Measurements from ENCODE around the gene EVI5.
A peak's percentile ranks its signal among the peaks of the same experiment; 100 is the strongest.

The EVI5 gene

DNA sequence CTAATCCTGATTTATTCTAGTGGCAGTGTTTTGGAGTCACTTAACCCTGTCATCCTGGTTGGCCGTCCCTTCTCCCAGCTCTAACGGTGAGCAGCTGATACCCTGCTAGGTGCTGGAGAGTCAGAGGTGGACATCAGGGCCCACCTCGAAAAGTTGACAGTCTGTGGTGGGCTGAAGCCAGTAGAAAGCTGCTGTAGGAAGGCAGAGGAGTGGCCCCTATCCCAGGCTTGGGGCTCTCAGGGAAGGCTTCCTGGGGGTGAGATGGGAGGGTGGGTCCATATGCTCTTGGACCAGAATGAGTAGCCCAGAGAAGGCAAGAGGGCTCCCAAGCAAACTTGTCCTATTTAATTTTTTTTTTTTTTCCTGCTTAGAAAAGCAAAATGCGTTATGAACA lies 46.5 kb upstream of the EVI5 start:
- no peak for DNase-seq
- Mint-ChIP-seq H3K9me3 (no peaks in the 10 kb centered on the region), H3K27me3 (ENCODE audit: low read depth, poor library complexity) (no peaks in the 10 kb centered on the region), H3K36me3 (ENCODE audit: low read depth) (peaks cover 34% of the 10 kb centered on the region), H3K4me1 (peaks cover 40% of the 10 kb centered on the region), H3K4me3 (peak overlapping the region; percentile 100), H3K27ac (no peak overlapping the region)
- TF ChIP-seq, protein P1, sequence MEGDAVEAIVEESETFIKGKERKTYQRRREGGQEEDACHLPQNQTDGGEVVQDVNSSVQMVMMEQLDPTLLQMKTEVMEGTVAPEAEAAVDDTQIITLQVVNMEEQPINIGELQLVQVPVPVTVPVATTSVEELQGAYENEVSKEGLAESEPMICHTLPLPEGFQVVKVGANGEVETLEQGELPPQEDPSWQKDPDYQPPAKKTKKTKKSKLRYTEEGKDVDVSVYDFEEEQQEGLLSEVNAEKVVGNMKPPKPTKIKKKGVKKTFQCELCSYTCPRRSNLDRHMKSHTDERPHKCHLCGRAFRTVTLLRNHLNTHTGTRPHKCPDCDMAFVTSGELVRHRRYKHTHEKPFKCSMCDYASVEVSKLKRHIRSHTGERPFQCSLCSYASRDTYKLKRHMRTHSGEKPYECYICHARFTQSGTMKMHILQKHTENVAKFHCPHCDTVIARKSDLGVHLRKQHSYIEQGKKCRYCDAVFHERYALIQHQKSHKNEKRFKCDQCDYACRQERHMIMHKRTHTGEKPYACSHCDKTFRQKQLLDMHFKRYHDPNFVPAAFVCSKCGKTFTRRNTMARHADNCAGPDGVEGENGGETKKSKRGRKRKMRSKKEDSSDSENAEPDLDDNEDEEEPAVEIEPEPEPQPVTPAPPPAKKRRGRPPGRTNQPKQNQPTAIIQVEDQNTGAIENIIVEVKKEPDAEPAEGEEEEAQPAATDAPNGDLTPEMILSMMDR (IDR thresholded peaks at IDR 0.05) = no peak

- Mint-ChIP-seq H3K27ac (no peak overlapping the region), H3K27me3 (ENCODE audit: low read depth, poor library complexity) (no peaks in the 10 kb centered on the region), H3K36me3 (ENCODE audit: low read depth) (no peaks in the 10 kb centered on the region), H3K4me3 (no peak overlapping the region), H3K9me3 (no peaks in the 10 kb centered on the region), H3K4me1 (no peaks in the 10 kb centered on the region)
- DNase-seq = no peak
- TF ChIP-seq, protein P1 (IDR thresholded peaks at IDR 0.05) = no peak
These were observed 41.9 kb upstream of the EVI5 start for GRCh38 chr1:92826792-92827191.

GRCh38 chr1:92822879-92823278 lies 38.0 kb upstream of the EVI5 start:
- no peak for DNase-seq
- Mint-ChIP-seq H3K4me1 (peaks cover 4% of the 10 kb centered on the region), H3K36me3 (ENCODE audit: low read depth) (no peaks in the 10 kb centered on the region), H3K4me3 (no peak overlapping the region), H3K27me3 (ENCODE audit: low read depth, poor library complexity) (peaks cover 5% of the 10 kb centered on the region), H3K9me3 (no peaks in the 10 kb centered on the region), H3K27ac (no peak overlapping the region)
- TF ChIP-seq, protein P1 (IDR thresholded peaks at IDR 0.05) = no peak

DNA sequence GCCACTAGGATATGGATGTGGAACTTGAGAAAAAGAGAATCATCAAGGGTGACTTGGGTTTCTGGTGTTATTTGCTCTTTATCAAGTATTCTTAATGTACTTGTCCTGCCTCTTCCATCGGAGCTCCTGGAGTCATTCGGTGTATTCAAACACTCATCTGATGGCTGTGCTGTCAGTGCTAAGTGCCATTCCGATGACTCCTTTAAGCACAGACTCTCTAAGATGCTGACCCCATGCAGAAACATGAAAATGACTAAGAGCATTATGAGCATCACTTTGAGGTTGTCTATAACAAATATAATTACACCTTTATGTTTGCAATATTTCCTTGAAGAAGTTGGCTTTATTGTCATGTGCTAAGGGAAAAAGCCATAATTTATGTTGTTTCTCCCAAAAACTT lies 35.6 kb upstream of the EVI5 start:
- no peaks in the 10 kb centered on the region for H3K36me3 Mint-ChIP-seq (ENCODE audit: low read depth)
- TF ChIP-seq, protein P1 (IDR thresholded peaks at IDR 0.05) = no peak
- H3K9me3 Mint-ChIP-seq = no peaks in the 10 kb centered on the region
- no peak overlapping the region for H3K4me3 Mint-ChIP-seq
- peaks cover 16% of the 10 kb centered on the region for H3K4me1 Mint-ChIP-seq
- no peak for DNase-seq
- no peak overlapping the region for H3K27ac Mint-ChIP-seq
- H3K27me3 Mint-ChIP-seq (ENCODE audit: low read depth, poor library complexity) = peaks cover 8% of the 10 kb centered on the region

DNA sequence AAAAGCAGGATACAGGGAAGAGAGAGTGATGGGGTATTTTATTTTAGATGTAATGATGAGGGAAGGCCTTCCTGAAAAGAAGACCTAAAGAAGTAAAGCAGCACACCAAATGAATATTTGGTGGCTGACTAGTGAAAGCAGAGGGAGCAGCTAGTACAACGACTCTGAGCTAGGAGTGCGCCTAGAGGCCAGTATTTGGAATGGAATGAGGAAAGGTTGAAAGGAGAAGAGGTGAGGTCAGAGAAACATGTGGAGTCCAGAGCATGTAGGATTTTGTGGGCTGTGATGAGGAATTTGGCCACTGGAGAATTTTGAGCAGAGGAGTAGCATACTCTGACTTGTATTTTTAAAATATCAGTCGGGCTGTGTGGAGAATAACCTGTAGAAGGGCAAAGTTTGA lies 35.1 kb upstream of the EVI5 start:
- DNase-seq = no peak

More for the DNA sequence above, 35.1 kb upstream of the EVI5 start:
- Mint-ChIP-seq H3K36me3 (ENCODE audit: low read depth) (no peaks in the 10 kb centered on the region), H3K27ac (peak overlapping the region; percentile 4), H3K27me3 (ENCODE audit: low read depth, poor library complexity) (peaks cover 8% of the 10 kb centered on the region), H3K4me3 (no peak overlapping the region), H3K4me1 (peaks cover 16% of the 10 kb centered on the region), H3K9me3 (no peaks in the 10 kb centered on the region)
- TF ChIP-seq, protein P1 (IDR thresholded peaks at IDR 0.05) = no peak

All from nephron progenitor cell (in vitro differentiated cells).